Measurements from ENCODE around the gene FAM168A. TPM values are rescaled to one million over a fixed set of nuclear protein-coding genes. Genes with fewer than 3 reads are reported as not detected.

The FAM168A gene
- total and polyA plus RNA-seq, 2 experiments from 2014 or later, result 6.3 to 24.5 TPM

DNA sequence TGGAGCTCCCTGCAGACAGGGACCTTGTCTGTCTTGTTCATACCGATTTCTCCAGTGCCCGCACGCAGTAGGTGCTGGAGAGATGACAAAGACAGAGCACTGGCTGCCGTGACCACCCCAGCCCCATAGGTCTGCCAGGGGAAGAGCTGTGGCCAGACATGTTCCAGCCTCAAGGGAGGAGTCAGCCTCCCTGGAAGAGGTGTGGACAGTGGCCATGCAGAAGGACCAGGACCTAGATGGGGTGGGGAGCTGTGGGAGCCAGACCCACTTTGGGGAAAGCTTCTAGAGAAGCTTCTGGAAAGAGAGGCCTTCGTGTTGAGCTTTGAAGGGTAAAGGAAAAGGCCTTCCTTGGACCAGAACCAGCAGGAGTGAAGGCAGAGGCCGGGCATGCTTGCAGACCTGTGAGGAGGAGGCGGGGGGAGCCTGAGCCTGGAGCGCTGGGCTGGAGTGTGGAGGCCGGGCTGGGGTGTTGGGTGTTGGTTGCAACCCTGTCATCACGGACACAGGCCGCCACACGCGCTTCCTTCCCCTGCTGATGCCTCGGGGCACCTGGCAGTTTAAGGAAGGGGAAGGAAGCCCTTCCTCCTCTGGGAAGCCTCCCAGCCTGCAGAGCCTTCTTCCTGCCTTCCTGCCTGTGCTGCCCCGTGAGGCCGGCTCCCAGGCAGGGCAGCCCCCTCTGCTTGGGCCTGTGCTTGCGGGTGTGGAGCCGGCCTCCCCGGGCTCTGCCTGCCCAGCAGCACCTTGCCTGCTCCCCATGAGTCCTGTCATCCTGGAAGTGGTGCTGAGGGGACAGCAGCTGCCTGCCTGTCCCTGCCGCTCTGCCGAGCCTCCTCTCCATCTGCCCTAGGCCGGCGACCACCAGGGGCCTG, 209.4 kb downstream of the FAM168A start:
- no peak for DNase-seq (ENCODE audit: low spot score)
- Histone ChIP-seq H3K4me3 (no peak overlapping the region), H3K27me3 (no peaks in the 10 kb centered on the region), H3K9me3 (ENCODE audit: low read depth) (no peaks in the 10 kb centered on the region), H3K79me2 (peaks cover 9% of the 10 kb centered on the region), H3K36me3 (replicated peaks; ENCODE audit: insufficient read depth, low read depth) (no peaks in the 10 kb centered on the region), H2AFZ (no peak overlapping the region), H3K4me2 (no peak overlapping the region), H3K27ac (no peak overlapping the region), H4K20me1 (ENCODE audit: insufficient read depth, poor library complexity, severe bottlenecking) (no peaks in the 10 kb centered on the region), H3K4me1 (ENCODE audit: insufficient read depth) (peaks cover 34% of the 10 kb centered on the region), H3K9me2 (replicated peaks; ENCODE audit: insufficient read depth) (no peaks in the 10 kb centered on the region)
- TF ChIP-seq EZH2phosphoT487 (IDR thresholded peaks at IDR 0.05; ENCODE audit: low read depth, severe bottlenecking, unreplicated experiment), result no peak
- WGBS (ENCODE audit: low lambda C conversion rate, missing lambda C conversion rate), result 89% methylated on average over 18 of the region's 23 CpGs

DNA sequence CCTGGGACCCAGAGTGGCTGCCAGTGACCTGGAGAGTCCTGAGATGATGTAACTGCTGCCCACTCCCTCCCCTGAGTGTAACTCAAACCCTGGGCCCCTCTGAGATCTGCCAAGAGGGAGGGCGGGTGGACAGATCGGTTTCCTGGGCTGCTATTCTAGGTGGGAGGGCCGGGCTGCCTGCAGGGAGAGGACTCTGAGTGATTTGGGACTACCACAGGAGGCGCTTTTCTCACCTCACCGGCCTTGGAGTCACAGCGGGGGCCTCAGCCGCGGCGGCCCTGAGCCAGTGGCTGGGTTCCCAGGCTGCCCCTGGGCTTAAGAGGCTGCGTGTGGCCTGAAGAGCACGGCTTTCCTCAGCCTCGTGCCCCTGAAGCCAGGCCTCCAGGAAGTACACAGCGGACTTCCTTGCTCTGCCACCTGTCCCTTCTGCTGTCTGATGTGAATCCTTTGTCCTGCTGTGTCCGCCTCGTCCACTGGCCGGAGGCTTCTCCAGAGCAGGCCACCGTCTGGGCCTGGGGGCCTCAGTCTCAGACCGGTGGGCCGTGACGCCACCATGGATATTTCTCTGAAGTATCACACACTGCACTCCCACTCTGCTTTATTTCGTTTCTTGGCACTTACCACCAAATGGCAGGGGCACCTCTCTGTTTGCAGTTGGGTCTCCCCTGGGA, 210.2 kb downstream of the FAM168A start:
- no peaks in the 10 kb centered on the region for H3K9me3 ChIP-seq (ENCODE audit: low read depth)
- H3K4me2 ChIP-seq, result no peak overlapping the region
- no peak overlapping the region for H3K4me3 ChIP-seq
- H3K36me3 ChIP-seq (replicated peaks; ENCODE audit: insufficient read depth, low read depth), result no peaks in the 10 kb centered on the region
- no peak overlapping the region for H3K27ac ChIP-seq
- TF ChIP-seq EZH2phosphoT487 (IDR thresholded peaks at IDR 0.05; ENCODE audit: low read depth, severe bottlenecking, unreplicated experiment) (no peak), EZH2 (IDR thresholded peaks at IDR 0.05; ENCODE audit: borderline replicate concordance) (no peak)
- TF ChIP-seq, protein P1, sequence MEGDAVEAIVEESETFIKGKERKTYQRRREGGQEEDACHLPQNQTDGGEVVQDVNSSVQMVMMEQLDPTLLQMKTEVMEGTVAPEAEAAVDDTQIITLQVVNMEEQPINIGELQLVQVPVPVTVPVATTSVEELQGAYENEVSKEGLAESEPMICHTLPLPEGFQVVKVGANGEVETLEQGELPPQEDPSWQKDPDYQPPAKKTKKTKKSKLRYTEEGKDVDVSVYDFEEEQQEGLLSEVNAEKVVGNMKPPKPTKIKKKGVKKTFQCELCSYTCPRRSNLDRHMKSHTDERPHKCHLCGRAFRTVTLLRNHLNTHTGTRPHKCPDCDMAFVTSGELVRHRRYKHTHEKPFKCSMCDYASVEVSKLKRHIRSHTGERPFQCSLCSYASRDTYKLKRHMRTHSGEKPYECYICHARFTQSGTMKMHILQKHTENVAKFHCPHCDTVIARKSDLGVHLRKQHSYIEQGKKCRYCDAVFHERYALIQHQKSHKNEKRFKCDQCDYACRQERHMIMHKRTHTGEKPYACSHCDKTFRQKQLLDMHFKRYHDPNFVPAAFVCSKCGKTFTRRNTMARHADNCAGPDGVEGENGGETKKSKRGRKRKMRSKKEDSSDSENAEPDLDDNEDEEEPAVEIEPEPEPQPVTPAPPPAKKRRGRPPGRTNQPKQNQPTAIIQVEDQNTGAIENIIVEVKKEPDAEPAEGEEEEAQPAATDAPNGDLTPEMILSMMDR (IDR thresholded peaks at IDR 0.05; ENCODE audit: poor library complexity), result no peak
- H3K4me1 ChIP-seq (ENCODE audit: insufficient read depth), result peaks cover 36% of the 10 kb centered on the region
- H2AFZ ChIP-seq, result no peak overlapping the region
- H4K20me1 ChIP-seq (ENCODE audit: insufficient read depth, poor library complexity, severe bottlenecking), result no peaks in the 10 kb centered on the region
- peaks cover 9% of the 10 kb centered on the region for H3K79me2 ChIP-seq
- H3K27me3 ChIP-seq, result no peaks in the 10 kb centered on the region
- WGBS (ENCODE audit: low lambda C conversion rate, missing lambda C conversion rate), result 78% methylated on average over 20 of the region's 21 CpGs
- DNase-seq (ENCODE audit: low spot score), result no peak
- H3K9me2 ChIP-seq (replicated peaks; ENCODE audit: insufficient read depth), result no peaks in the 10 kb centered on the region

DNA sequence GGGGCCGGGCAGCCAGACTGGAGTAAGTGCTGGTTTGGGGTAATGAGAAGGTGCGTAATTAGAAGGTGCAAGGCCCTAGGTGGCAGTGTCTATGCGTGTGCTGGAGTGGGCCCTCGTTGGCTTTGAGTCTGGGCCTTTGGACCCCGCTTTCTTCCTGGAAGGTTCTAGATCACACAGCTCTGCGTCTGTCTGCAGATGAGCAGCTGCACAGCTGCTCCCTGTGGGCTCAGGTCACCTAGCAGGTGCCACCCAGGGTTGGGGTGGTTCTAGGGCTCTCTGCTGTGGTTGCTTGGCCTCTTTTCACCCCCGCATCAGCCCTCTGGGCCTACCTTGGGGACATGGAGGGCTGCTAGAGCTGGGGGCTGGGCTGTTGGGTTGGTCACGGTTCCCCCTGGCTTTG, 211.4 kb downstream of the FAM168A start:
- H3K4me2 ChIP-seq, result no peak overlapping the region
- no peak overlapping the region for H3K4me3 ChIP-seq
- no peaks in the 10 kb centered on the region for H3K36me3 ChIP-seq (replicated peaks; ENCODE audit: insufficient read depth, low read depth)
- H3K9me3 ChIP-seq (ENCODE audit: low read depth), result no peaks in the 10 kb centered on the region
- DNase-seq (ENCODE audit: low spot score), result no peak
- peaks cover 36% of the 10 kb centered on the region for H3K4me1 ChIP-seq (ENCODE audit: insufficient read depth)
- TF ChIP-seq EZH2phosphoT487 (IDR thresholded peaks at IDR 0.05; ENCODE audit: low read depth, severe bottlenecking, unreplicated experiment) (no peak), EZH2 (IDR thresholded peaks at IDR 0.05; ENCODE audit: borderline replicate concordance) (no peak)
- TF ChIP-seq, protein P1 (IDR thresholded peaks at IDR 0.05; ENCODE audit: poor library complexity), result no peak
- H3K27me3 ChIP-seq, result no peaks in the 10 kb centered on the region
- no peak overlapping the region for H3K27ac ChIP-seq
- WGBS (ENCODE audit: low lambda C conversion rate, missing lambda C conversion rate), result 96% methylated on average over 8 of the region's 8 CpGs
- no peak overlapping the region for H2AFZ ChIP-seq
- H3K79me2 ChIP-seq, result peaks cover 9% of the 10 kb centered on the region
- H3K9me2 ChIP-seq (replicated peaks; ENCODE audit: insufficient read depth), result no peaks in the 10 kb centered on the region
- H4K20me1 ChIP-seq (ENCODE audit: insufficient read depth, poor library complexity, severe bottlenecking), result no peaks in the 10 kb centered on the region

DNA sequence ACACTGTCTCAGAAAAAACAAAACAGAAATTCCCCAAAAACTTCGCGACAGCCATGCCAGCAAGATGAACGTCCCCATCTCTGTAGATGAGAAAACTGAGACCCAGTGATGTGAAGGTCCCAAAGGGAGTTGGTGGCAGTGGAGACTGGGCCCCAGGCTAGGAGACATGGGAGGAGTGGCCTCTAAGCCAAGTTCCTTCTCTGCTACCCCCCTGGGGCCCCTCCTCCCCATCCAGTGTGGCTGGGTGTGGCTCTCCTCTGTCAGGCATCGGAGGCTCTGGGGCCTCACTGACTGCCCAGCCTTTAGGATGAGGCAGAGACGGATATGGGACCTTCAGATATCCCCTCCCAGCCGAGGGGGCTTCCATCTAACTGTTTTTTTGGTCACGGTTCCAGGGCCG, 211.9 kb downstream of the FAM168A start:
- Histone ChIP-seq H3K36me3 (replicated peaks; ENCODE audit: insufficient read depth, low read depth) (no peaks in the 10 kb centered on the region), H4K20me1 (ENCODE audit: insufficient read depth, poor library complexity, severe bottlenecking) (no peaks in the 10 kb centered on the region), H3K9me2 (replicated peaks; ENCODE audit: insufficient read depth) (no peaks in the 10 kb centered on the region), H3K4me1 (ENCODE audit: insufficient read depth) (peaks cover 36% of the 10 kb centered on the region), H3K9me3 (ENCODE audit: low read depth) (no peaks in the 10 kb centered on the region), H3K27ac (peak overlapping the region; percentile 20), H3K79me2 (peaks cover 9% of the 10 kb centered on the region), H3K4me3 (no peak overlapping the region), H2AFZ (no peak overlapping the region), H3K27me3 (no peaks in the 10 kb centered on the region), H3K4me2 (no peak overlapping the region)
- WGBS (ENCODE audit: low lambda C conversion rate, missing lambda C conversion rate), result 83% methylated on average over 8 of the region's 8 CpGs
- DNase-seq (ENCODE audit: low spot score), result peak; percentile 37
- TF ChIP-seq EZH2 (IDR thresholded peaks at IDR 0.05; ENCODE audit: borderline replicate concordance), result no peak
- TF ChIP-seq, protein P1 (IDR thresholded peaks at IDR 0.05; ENCODE audit: poor library complexity), result no peak
- no peak for TF ChIP-seq EZH2phosphoT487 (IDR thresholded peaks at IDR 0.05; ENCODE audit: low read depth, severe bottlenecking, unreplicated experiment)
